Measurements from ENCODE around the gene OSBPL8. TPM values are rescaled to one million over a fixed set of nuclear protein-coding genes. Genes with fewer than 3 reads are reported as not detected.
"Not testable (repeated sequence)": the region's sequence is repeated elsewhere in the genome, so short reads cannot be mapped to it uniquely, and the experiment has no call there.

Gene OSBPL8
- total and polyA plus RNA-seq, 11 donors = 4.5 to 58.7 (median 43.7) TPM

GRCh38 chr12:76383988-76384387 is 175.6 kb downstream of the OSBPL8 start:
- 94 to 97% (median 96%) methylated on average over 3 of the region's 3 CpGs for WGBS, 4 donors
- Histone ChIP-seq H3K36me3 (peaks cover 0 to 79% (median 69%) of the 10 kb centered on the region in 9 donors), H3K27me3 (no peaks in the 10 kb centered on the region), H3K4me1 (no peaks in the 10 kb centered on the region), H3K27ac (no peak overlapping the region), H3K4me3 (no peak overlapping the region), H3K9me3 (no peaks in the 10 kb centered on the region)
- DNase-seq (no peak), ATAC-seq (no peak)
- TF ChIP-seq CTCF (IDR thresholded peaks at IDR 0.05) = no peak
- TF ChIP-seq POLR2A (IDR thresholded peaks at IDR 0.05) = no peak
- intact Hi-C loops (cut with DNase I) = loop anchor here in 2 of 10 donors (10.0 kb wide), 2 partner anchors 171 to 201 kb away; partner anchors contain the start of gene OSBPL8 (in 1 of the 2)

- no peak for TF ChIP-seq POLR2A (IDR thresholded peaks at IDR 0.05)
- ATAC-seq (no peak), DNase-seq (no peak)
- WGBS, 4 donors = 95 to 99% (median 97%) methylated on average over 1 of the region's 1 CpG
- H3K9me3 ChIP-seq = no peaks in the 10 kb centered on the region
- no peak overlapping the region for H3K27ac ChIP-seq
- H3K27me3 ChIP-seq = no peaks in the 10 kb centered on the region
- no peak overlapping the region for H3K4me3 ChIP-seq
- H3K4me1 ChIP-seq = no peaks in the 10 kb centered on the region
- H3K36me3 ChIP-seq = peaks cover 0 to 77% (median 71%) of the 10 kb centered on the region in 9 donors
- intact Hi-C loops (cut with DNase I) = no loop called here
Measured at GRCh38 chr12:76379261-76379660, 180.3 kb downstream of the OSBPL8 start.

- H3K4me3 ChIP-seq; intact Hi-C loops (cut with DNase I); DNase-seq; H3K4me1 ChIP-seq; H3K27ac ChIP-seq; H3K9me3 ChIP-seq; H3K27me3 ChIP-seq; ATAC-seq: not testable (repeated sequence)
- H3K36me3 ChIP-seq = peaks cover 0 to 85% (median 71%) of the 10 kb centered on the region in 9 donors
- WGBS, 4 donors = 98 to 100% (median 99%) methylated on average over 1 of the region's 1 CpG
Measured at GRCh38 chr12:76376876-76377275, 182.7 kb downstream of the OSBPL8 start.

- intact Hi-C loops (cut with DNase I) = no loop called here
- TF ChIP-seq POLR2A (IDR thresholded peaks at IDR 0.05) (no peak), CTCF (IDR thresholded peaks at IDR 0.05) (no peak)
Measured at GRCh38 chr12:76375939-76376338, 183.6 kb downstream of the OSBPL8 start.

GRCh38 chr12:76375470-76375869 is 184.1 kb downstream of the OSBPL8 start:
- peaks cover 0 to 91% (median 78%) of the 10 kb centered on the region in 9 donors for H3K36me3 ChIP-seq
- DNase-seq (no peak), ATAC-seq (no peak)
- WGBS, 4 donors = 94 to 100% (median 97%) methylated on average over 1 of the region's 1 CpG
- no peaks in the 10 kb centered on the region for H3K4me1 ChIP-seq
- TF ChIP-seq POLR2A (IDR thresholded peaks at IDR 0.05) (no peak), CTCF (IDR thresholded peaks at IDR 0.05) (no peak)
- no peaks in the 10 kb centered on the region for H3K9me3 ChIP-seq
- intact Hi-C loops (cut with DNase I) = no loop called here
- H3K27me3 ChIP-seq = no peaks in the 10 kb centered on the region
- no peak overlapping the region for H3K27ac ChIP-seq
- H3K4me3 ChIP-seq = no peak overlapping the region

More at GRCh38 chr12:76375939-76376338, 183.6 kb downstream of the OSBPL8 start:
- DNase-seq (no peak), ATAC-seq (no peak)
- Histone ChIP-seq H3K27ac (no peak overlapping the region), H3K27me3 (no peaks in the 10 kb centered on the region), H3K9me3 (no peaks in the 10 kb centered on the region), H3K4me1 (no peaks in the 10 kb centered on the region), H3K4me3 (no peak overlapping the region), H3K36me3 (peaks cover 0 to 87% (median 75%) of the 10 kb centered on the region in 9 donors)
